SK-N-SH (cell line): ENCODE results near the gene TLE6. TPM values are rescaled to one million over a fixed set of nuclear protein-coding genes. Genes with fewer than 3 reads are reported as not detected.
"Not testable (repeated sequence)": the region's sequence is repeated elsewhere in the genome, so short reads cannot be mapped to it uniquely, and the experiment has no call there.

ENCODE experiments used
- CTCF ChIA-PET: fragments of 300-600, 350-600 bp; formaldehyde crosslinking; extraction: SDS; loops from one replicate; lab custom pipeline; 2021; lab: Yijun Ruan, JAX
- POLR2A ChIA-PET: fragments of 350-600 bp; sonication (Branson Sonifier 250); formaldehyde crosslinking; extraction: SDS; loops from one replicate; lab custom pipeline; 2020; ENCODE audit warnings: antibody characterized with exemption, inconsistent platforms; lab: Yijun Ruan, JAX
- DNase-seq: peaks from one replicate; pipeline ENCODE4 v3.0.0; 2012
- H2AFZ ChIP-seq: fragments of 200-600 bp; sonication (generic); 2 replicates; pipeline ENCODE4 v1.8.1; 2016; ENCODE audit warnings: antibody characterized with exemption, mild to moderate bottlenecking, low read depth
- H3F3A ChIP-seq: fragments of 200-600 bp; sonication (generic); replicated peaks from 2 replicates; pipeline ENCODE3; 2016; ENCODE audit warnings: antibody characterized with exemption, mild to moderate bottlenecking; ENCODE audit not compliant: insufficient read depth
- H3K27ac ChIP-seq, 2 experiments: fragments of 200-500 bp in 1 of 2; fragments of 200-600 bp in 1 of 2; sonication (Bioruptor generic) in 1 of 2; sonication (generic), shearing (Covaris generic) in 1 of 2; 2 replicates each; pipeline versions ENCODE4 v1.5.1 to v1.6.1; 2014 to 2016; ENCODE audit warnings: low read depth in 2 of 2, inconsistent platforms in 1 of 2, low read length in 1 of 2, mild to moderate bottlenecking in 1 of 2, mixed read lengths in 1 of 2
- H3K27me3 ChIP-seq: fragments of 200-600 bp; sonication (generic), shearing (Covaris generic); 2 replicates; pipeline ENCODE4 v1.6.1; 2016; ENCODE audit warnings: mixed run types; ENCODE audit not compliant: insufficient read depth
- H3K36me3 ChIP-seq, 2 experiments: fragments of 200-500 bp in 1 of 2; fragments of 200-600 bp in 1 of 2; sonication (Bioruptor generic) in 1 of 2; sonication (generic) in 1 of 2; replicated peaks in 1 of 2; 2 replicates each; pipeline versions ENCODE3 to v1.5.1; 2014 to 2016; ENCODE audit warnings: low read length in 1 of 2, mild to moderate bottlenecking in 1 of 2; ENCODE audit not compliant: insufficient read depth in 2 of 2, control insufficient read depth in 1 of 2
- H3K4me1 ChIP-seq, 2 experiments: fragments of 200-500 bp in 1 of 2; fragments of 200-600 bp in 1 of 2; sonication (Bioruptor generic) in 1 of 2; sonication (generic), shearing (Covaris generic) in 1 of 2; 2 replicates each; pipeline versions ENCODE4 v1.5.1 to v1.6.1; 2014 to 2016; ENCODE audit warnings: low read depth in 1 of 2, low read length in 1 of 2, mixed run types in 1 of 2; ENCODE audit not compliant: insufficient read depth in 2 of 2, control insufficient read depth in 1 of 2
- H3K4me2 ChIP-seq: fragments of 200-600 bp; sonication (generic), shearing (Covaris generic); 2 replicates; pipeline ENCODE4 v1.6.1; 2017; ENCODE audit warnings: mixed run types
- H3K4me3 ChIP-seq, 2 experiments: fragments of 200-500 bp in 1 of 2; fragments of 200-600 bp in 1 of 2; sonication (Bioruptor generic) in 1 of 2; sonication (generic), shearing (Covaris generic) in 1 of 2; 2 replicates each; pipeline versions ENCODE4 v1.5.1 to v1.8.1; 2014 to 2016; ENCODE audit warnings: low read depth in 2 of 2, inconsistent platforms in 1 of 2, low read length in 1 of 2, mild to moderate bottlenecking in 1 of 2, mixed read lengths in 1 of 2, moderate library complexity in 1 of 2
- H3K79me2 ChIP-seq: fragments of 200-600 bp; sonication (generic); 2 replicates; pipeline ENCODE4 v1.8.1; 2017; ENCODE audit warnings: mild to moderate bottlenecking; ENCODE audit not compliant: insufficient read depth
- H3K9ac ChIP-seq: fragments of 200-600 bp; sonication (generic); 2 replicates; pipeline ENCODE4 v1.6.1; 2017; ENCODE audit warnings: mixed run types
- H3K9me2 ChIP-seq: fragments of 200-600 bp; sonication (generic); 2 replicates; pipeline ENCODE4 v1.6.1; 2017; ENCODE audit warnings: mixed run types
- H3K9me3 ChIP-seq: fragments of 200-600 bp; sonication (generic); 2 replicates; pipeline ENCODE4 v1.6.1; 2017; ENCODE audit warnings: mixed run types, mild to moderate bottlenecking, moderate library complexity
- H4K20me1 ChIP-seq: fragments of 200-600 bp; sonication (generic); 2 replicates; pipeline ENCODE4 v1.6.1; 2017; ENCODE audit warnings: mild to moderate bottlenecking, mixed run types; ENCODE audit not compliant: insufficient read depth
- ELF1 ChIP-seq: IDR thresholded peaks from 2 replicates; pipeline ENCODE4 v1.4.0; 2012
- EP300 ChIP-seq, 2 experiments: IDR thresholded peaks; 2 replicates each; pipeline versions ENCODE4 v1.4.0 to v1.6.1; 2012; ENCODE audit warnings: borderline replicate concordance in 1 of 2, low read depth in 1 of 2, low read length in 1 of 2
- EZH2phosphoT487 ChIP-seq: fragments of 200-600 bp; sonication (generic); IDR thresholded peaks from 2 replicates; pipeline ENCODE4 v1.6.1; 2017; ENCODE audit warnings: low read depth, mixed run types, mild to moderate bottlenecking, antibody characterized with exemption, moderate library complexity, borderline replicate concordance
- FOXJ3 ChIP-seq: sonication (generic); formaldehyde crosslinking; IDR thresholded peaks from 2 replicates; pipeline ENCODE4 v1.5.1; 2020; ENCODE audit warnings: mild to moderate bottlenecking, missing genetic modification reagents
- GATA2 ChIP-seq: sonication (generic); formaldehyde crosslinking; IDR thresholded peaks from 2 replicates; pipeline ENCODE4 v1.5.0; 2020; ENCODE audit warnings: mild to moderate bottlenecking, missing genetic modification reagents
- MXI1 ChIP-seq: IDR thresholded peaks from 2 replicates; pipeline ENCODE4 v1.6.1; 2012; ENCODE audit warnings: mild to moderate bottlenecking, low read depth, low read length, improper control_type of control experiment
- POLR2AphosphoS5 ChIP-seq: IDR thresholded peaks from 2 replicates; pipeline ENCODE4 v1.6.1; 2012; ENCODE audit warnings: low read depth, low read length
- RAD21 ChIP-seq: IDR thresholded peaks from 2 replicates; pipeline ENCODE4 v1.6.1; 2012; ENCODE audit warnings: mild to moderate bottlenecking, low read length
- TAF1 ChIP-seq: IDR thresholded peaks from 2 replicates; pipeline ENCODE4 v1.6.1; 2012; ENCODE audit warnings: low read depth, mild to moderate bottlenecking, low read length, moderate library complexity, borderline replicate concordance
- YY1 ChIP-seq: IDR thresholded peaks from 2 replicates; pipeline ENCODE4 v1.4.0; 2012; ENCODE audit warnings: low read depth, mild to moderate bottlenecking
- whole genome bisulfite sequencing: methylation state at CpG from one replicate; pipeline ENCODE4 v1.1.6; 2017; ENCODE audit warnings: low lambda C conversion rate; 5-methylcytosine and 5-hydroxymethylcytosine counted together
- polyA plus RNA-seq, 3 experiments: library from polyadenylated mRNA; depleted of rRNA; stranded (reverse); fragments of >200 nt; gene quantifications; 2 replicates each; pipeline ENCODE4 v1.2.3, GENCODE V29; 2012
- TF ChIP-seq, protein P1 (sequence below): fragments of 200-600 bp; sonication (generic); IDR thresholded peaks from 2 replicates; pipeline ENCODE4 v1.6.1; 2017; ENCODE audit warnings: antibody characterized with exemption, mild to moderate bottlenecking, moderate library complexity
- TF ChIP-seq, protein P2 (sequence below): IDR thresholded peaks from 2 replicates; pipeline ENCODE4 v1.4.0; 2012; ENCODE audit warnings: low read depth, borderline replicate concordance

TLE6 gene
- polyA plus RNA-seq, 1 of the 3 experiments (the other 2 are of a cell fraction): 3.3 TPM

DNA sequence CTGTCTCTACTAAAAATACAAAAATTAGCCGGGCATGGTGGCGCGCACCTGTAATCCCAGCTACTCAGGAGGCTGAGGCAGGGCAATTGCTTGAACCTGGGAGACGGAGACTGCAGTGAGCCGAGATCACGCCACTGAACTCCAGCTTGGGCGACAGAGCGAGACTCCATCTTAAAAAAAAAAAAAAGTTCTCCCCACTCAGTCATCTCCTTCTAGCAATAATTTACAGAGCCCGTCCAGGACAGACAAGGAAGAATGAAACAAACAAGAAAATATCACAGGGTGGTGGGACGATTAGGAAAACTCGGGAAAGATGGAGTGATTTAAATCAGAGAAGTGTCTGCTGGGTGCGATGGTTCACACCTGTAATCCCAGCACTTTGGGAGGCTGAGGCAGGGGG is 13.7 kb upstream of the TLE6 start:
- H3K36me3 ChIP-seq, H3K4me3 ChIP-seq, H2AFZ ChIP-seq, H3K4me1 ChIP-seq, H3K79me2 ChIP-seq, H3K4me2 ChIP-seq, POLR2A ChIA-PET, H3K9ac ChIP-seq, H3K9me2 ChIP-seq, H4K20me1 ChIP-seq, H3K9me3 ChIP-seq, H3K27me3 ChIP-seq, DNase-seq, H3K27ac ChIP-seq, H3F3A ChIP-seq: not testable (repeated sequence)
- CTCF ChIA-PET: interaction anchor here (0.6 to 10.7 kb wide), 17 partner anchors 12 to 247 kb away, joined by 3 to 154 read pairs (median 5); partner anchors contain the start of gene NCLN
- 85% methylated on average over 12 of the region's 12 CpGs for WGBS

DNA sequence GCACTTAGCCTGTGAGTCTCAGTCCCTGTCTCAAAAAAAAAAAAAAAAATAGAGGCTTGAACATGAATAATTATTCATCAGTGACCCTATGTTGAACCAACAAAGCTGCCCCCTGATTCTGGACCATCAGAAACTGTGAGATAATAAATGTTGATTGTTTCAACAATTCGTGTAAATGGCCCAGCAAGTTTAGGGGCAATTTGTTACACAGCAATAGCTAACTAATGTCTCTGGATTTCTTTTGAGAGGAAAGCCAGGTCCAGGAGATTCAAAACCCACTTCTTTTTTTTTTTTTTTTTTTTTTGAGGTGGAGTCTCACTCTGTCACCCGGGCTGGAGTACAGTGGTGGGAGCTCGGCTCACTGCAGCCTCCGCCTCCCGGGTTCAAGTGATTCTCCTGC is 12.5 kb upstream of the TLE6 start:
- Histone ChIP-seq H3K9ac (no peak overlapping the region), H3K36me3 (no peaks in the 10 kb centered on the region), H3K4me3 (no peak overlapping the region), H3K79me2 (no peaks in the 10 kb centered on the region), H3F3A (no peaks in the 10 kb centered on the region), H3K27me3 (0 out of 2 replicates have a peak, but pooled peaks cover 1% of the 10 kb centered on the region), H3K4me2 (no peak overlapping the region), H4K20me1 (no peaks in the 10 kb centered on the region), H3K9me3 (no peaks in the 10 kb centered on the region), H3K9me2 (no peaks in the 10 kb centered on the region), H2AFZ (no peak overlapping the region), H3K27ac (no peak overlapping the region), H3K4me1 (peaks cover 0 to 4% of the 10 kb centered on the region in 2 experiments; a peak in 1 of 4 replicates)
- no peak for TF ChIP-seq RAD21
- no peak for TF ChIP-seq YY1
- TF ChIP-seq, protein P1, sequence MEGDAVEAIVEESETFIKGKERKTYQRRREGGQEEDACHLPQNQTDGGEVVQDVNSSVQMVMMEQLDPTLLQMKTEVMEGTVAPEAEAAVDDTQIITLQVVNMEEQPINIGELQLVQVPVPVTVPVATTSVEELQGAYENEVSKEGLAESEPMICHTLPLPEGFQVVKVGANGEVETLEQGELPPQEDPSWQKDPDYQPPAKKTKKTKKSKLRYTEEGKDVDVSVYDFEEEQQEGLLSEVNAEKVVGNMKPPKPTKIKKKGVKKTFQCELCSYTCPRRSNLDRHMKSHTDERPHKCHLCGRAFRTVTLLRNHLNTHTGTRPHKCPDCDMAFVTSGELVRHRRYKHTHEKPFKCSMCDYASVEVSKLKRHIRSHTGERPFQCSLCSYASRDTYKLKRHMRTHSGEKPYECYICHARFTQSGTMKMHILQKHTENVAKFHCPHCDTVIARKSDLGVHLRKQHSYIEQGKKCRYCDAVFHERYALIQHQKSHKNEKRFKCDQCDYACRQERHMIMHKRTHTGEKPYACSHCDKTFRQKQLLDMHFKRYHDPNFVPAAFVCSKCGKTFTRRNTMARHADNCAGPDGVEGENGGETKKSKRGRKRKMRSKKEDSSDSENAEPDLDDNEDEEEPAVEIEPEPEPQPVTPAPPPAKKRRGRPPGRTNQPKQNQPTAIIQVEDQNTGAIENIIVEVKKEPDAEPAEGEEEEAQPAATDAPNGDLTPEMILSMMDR: no peak
- TF ChIP-seq EZH2phosphoT487: no peak
- no peak for TF ChIP-seq GATA2 (CRISPR knock-in tag)
- TF ChIP-seq, protein P2, sequence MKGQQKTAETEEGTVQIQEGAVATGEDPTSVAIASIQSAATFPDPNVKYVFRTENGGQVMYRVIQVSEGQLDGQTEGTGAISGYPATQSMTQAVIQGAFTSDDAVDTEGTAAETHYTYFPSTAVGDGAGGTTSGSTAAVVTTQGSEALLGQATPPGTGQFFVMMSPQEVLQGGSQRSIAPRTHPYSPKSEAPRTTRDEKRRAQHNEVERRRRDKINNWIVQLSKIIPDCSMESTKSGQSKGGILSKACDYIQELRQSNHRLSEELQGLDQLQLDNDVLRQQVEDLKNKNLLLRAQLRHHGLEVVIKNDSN: no peak
- no peak for TF ChIP-seq EP300 (IDR thresholded peaks at IDR 0.05; ENCODE audit: borderline replicate concordance in 1 of 2, low read depth in 1 of 2, low read length in 1 of 2)
- no peak for TF ChIP-seq ELF1
- DNase-seq: no peak
- WGBS: 74% methylated on average over 5 of the region's 5 CpGs
- POLR2A ChIA-PET: no interaction called here
- CTCF ChIA-PET: interaction anchor here (0.7 to 10.7 kb wide), 11 partner anchors 14 to 294 kb away, joined by 3 to 154 read pairs (median 3); no protein-coding TSS in a partner anchor

DNA sequence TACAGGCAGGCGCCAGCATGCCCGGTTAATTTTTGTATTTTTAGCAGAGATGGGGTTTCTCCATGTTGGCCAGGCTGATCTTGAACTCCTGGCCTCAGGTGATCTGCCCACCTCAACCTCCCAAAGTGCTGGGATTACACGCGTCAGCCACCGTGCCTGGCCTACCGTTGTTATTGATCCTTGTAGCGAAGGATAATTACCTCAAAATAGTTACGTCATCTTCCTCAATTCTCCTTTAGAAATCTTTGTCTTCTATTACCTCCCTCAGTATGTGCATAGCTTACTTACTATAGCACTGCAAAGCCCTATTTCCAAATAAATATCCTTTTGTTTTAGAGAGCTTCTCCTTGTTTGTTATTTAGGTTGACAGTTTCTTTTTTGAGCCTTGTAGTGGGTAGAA is 9.4 kb upstream of the TLE6 start:
- Histone ChIP-seq H3K4me2 (no peak overlapping the region), H3K79me2 (no peaks in the 10 kb centered on the region), H3K4me1 (peaks cover 0 to 4% of the 10 kb centered on the region in 2 experiments; a peak in 1 of 4 replicates), H3K27ac (no peak overlapping the region), H4K20me1 (no peaks in the 10 kb centered on the region)
- TF ChIP-seq POLR2AphosphoS5: no peak
- no peak for TF ChIP-seq MXI1
- TF ChIP-seq TAF1: no peak
- no peak for TF ChIP-seq FOXJ3
- TF ChIP-seq, all 33 proteins: peak for 0
- no peaks in the 10 kb centered on the region for H3K36me3 ChIP-seq
- H3K27me3 ChIP-seq: no peaks in the 10 kb centered on the region
- DNase-seq: no peak
- no peaks in the 10 kb centered on the region for H3F3A ChIP-seq
- ChIA-PET POLR2A (interaction anchor here (1.4 kb wide), 1 partner anchor 38 kb away, joined by 5 read pairs; no protein-coding TSS in a partner anchor), CTCF (interaction anchor here (1.0 to 10.7 kb wide), 11 partner anchors 9 to 196 kb away, joined by 3 to 154 read pairs (median 6); no protein-coding TSS in a partner anchor)
- no peak overlapping the region for H3K4me3 ChIP-seq
- no peaks in the 10 kb centered on the region for H3K9me2 ChIP-seq
- 89% methylated on average over 8 of the region's 8 CpGs for WGBS
- H2AFZ ChIP-seq: no peak overlapping the region
- no peak overlapping the region for H3K9ac ChIP-seq
- no peaks in the 10 kb centered on the region for H3K9me3 ChIP-seq
